Measurements from ENCODE around the gene DRD2. TPM values are rescaled to one million over a fixed set of nuclear protein-coding genes. Genes with fewer than 3 reads are reported as not detected.
"Not testable (repeated sequence)": the region's sequence is repeated elsewhere in the genome, so short reads cannot be mapped to it uniquely, and the experiment has no call there.

Gene DRD2
- not detected in 2 replicates for total RNA-seq

DNA sequence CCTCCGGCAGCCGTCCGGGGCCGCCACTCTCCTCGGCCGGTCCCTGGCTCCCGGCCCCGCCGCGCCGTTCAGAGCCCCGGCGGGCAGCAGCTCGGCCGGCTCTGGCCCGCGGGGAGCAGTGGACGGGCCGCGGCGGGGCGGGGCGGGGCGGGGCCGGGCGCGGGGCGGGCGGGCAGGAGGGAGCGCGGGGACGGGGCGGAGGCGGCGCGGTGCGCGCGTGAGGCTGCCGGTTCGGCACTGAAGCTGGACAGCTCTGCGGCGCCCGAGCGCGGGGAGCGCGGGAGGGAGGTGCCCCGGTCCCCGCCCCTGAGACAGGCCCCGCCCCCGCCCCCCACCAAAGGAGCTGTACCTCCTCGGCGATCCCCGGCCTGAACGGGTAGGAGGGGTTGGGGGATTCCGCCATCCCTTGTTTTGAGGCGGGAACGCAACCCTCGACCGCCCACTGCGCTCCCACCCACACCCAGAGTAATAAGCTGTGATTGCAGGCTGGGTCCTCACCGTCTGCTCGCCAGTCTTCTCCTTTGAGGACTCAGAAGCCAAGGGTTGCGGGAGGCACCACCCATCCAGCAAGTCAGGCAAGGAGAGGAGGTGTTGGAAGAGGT is at the start of gene DRD2:
Gene DRD2 (minus strand): TSS at position 239 of the 602 bp plus-strand sequence. CDS start 50,747 bp downstream, outside the sequence.
- intact Hi-C loops (cut with micrococcal nuclease) = no loop called here
- Mint-ChIP-seq H3K4me1 (peaks cover 7% of the 10 kb centered on the region), H3K27me3 (peaks cover 62% of the 10 kb centered on the region), H3K27ac (no peak within 1 kb of the TSS), H3K36me3 (ENCODE audit: low read depth) (no peaks in the 10 kb centered on the region), H3K4me3 (no peak within 1 kb of the TSS), H3K9me3 (no peaks in the 10 kb centered on the region)
- ATAC-seq (ENCODE audit: low read depth) (no peak), DNase-seq (no peak)
- CTCF ChIA-PET = no interaction called here
- POLR2A ChIA-PET = no interaction called here
- no peak for TF ChIP-seq CTCF (IDR thresholded peaks at IDR 0.05)

- ATAC-seq (ENCODE audit: low read depth); CTCF ChIA-PET; intact Hi-C loops (cut with micrococcal nuclease); POLR2A ChIA-PET; H3K4me1 Mint-ChIP-seq; H3K36me3 Mint-ChIP-seq (ENCODE audit: low read depth); H3K4me3 Mint-ChIP-seq; H3K27ac Mint-ChIP-seq; H3K9me3 Mint-ChIP-seq; DNase-seq: not testable (repeated sequence)
- peaks cover 26% of the 10 kb centered on the region for H3K27me3 Mint-ChIP-seq
These were observed 48.7 kb upstream of the DRD2 start for GRCh38 chr11:113523906-113524305.

GRCh38 chr11:113521737-113522517 is 46.7 kb upstream of the DRD2 start:
- no peak for TF ChIP-seq CTCF (IDR thresholded peaks at IDR 0.05)
- intact Hi-C loops (cut with micrococcal nuclease) = no loop called here
- no peak for ATAC-seq (ENCODE audit: low read depth)

GRCh38 chr11:113519989-113520613 is 44.9 kb upstream of the DRD2 start:
- ChIA-PET CTCF (interaction anchor here (0.6 to 1.2 kb wide), 3 partner anchors 10 to 381 kb away, joined by 3 read pairs; no protein-coding TSS in a partner anchor), POLR2A (no interaction called here)
- no peak for DNase-seq
- H3K27me3 Mint-ChIP-seq = peaks cover 24% of the 10 kb centered on the region
- no peaks in the 10 kb centered on the region for H3K4me1 Mint-ChIP-seq
- no peaks in the 10 kb centered on the region for H3K36me3 Mint-ChIP-seq (ENCODE audit: low read depth)
- H3K4me3 Mint-ChIP-seq = no peak overlapping the region
- TF ChIP-seq CTCF (IDR thresholded peaks at IDR 0.05) = no peak
- H3K9me3 Mint-ChIP-seq = no peaks in the 10 kb centered on the region
- intact Hi-C loops (cut with micrococcal nuclease) = no loop called here
- ATAC-seq (ENCODE audit: low read depth) = no peak
- no peak overlapping the region for H3K27ac Mint-ChIP-seq

More at GRCh38 chr11:113521737-113522517, 46.7 kb upstream of the DRD2 start:
- Mint-ChIP-seq H3K27ac (no peak overlapping the region), H3K27me3 (peaks cover 26% of the 10 kb centered on the region), H3K9me3 (no peaks in the 10 kb centered on the region), H3K36me3 (ENCODE audit: low read depth) (no peaks in the 10 kb centered on the region), H3K4me3 (no peak overlapping the region), H3K4me1 (no peaks in the 10 kb centered on the region)
- no peak for DNase-seq
- ChIA-PET POLR2A (no interaction called here), CTCF (no interaction called here)

DNA sequence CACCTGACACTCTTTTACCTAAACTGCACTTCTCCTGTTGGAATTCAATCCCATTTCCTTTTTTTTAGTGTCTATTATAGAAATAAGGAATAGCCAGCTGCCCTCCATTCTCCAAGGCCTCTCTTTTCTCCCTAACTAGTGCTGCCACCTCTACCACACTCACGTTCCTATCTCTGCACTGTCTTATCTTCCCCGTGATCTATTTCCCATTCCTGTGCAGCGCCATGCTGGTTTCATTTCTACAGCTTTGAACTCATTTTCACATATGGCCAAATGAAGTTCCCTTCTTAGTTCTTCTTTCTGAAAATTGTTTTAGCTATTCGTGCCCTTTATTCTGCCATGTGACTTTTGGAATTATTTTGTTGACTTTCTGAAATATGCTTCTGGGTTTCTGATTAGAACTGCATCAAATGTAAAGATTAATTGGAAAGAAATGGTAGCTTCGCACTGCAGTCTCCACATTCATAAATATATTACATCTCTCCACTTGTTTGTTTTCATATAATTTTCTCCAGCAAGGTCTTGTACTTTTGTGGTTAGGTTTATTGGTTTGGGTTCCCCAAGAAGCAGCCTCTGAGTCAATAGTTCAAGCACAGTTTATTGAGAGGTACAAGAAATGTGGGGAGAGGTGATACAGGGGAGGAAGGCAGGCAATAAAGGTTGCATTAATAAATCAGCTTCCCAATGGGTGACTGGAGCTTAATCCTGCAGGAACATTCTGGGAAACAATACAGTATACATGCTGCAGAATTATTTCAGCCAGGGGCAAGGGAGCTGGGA is 43.7 kb upstream of the DRD2 start:
- ATAC-seq (ENCODE audit: low read depth) (no peak), DNase-seq (no peak)
- no peak overlapping the region for H3K4me3 Mint-ChIP-seq
- POLR2A ChIA-PET = no interaction called here
- no peaks in the 10 kb centered on the region for H3K4me1 Mint-ChIP-seq
- no peak for TF ChIP-seq CTCF (IDR thresholded peaks at IDR 0.05)
- peaks cover 21% of the 10 kb centered on the region for H3K27me3 Mint-ChIP-seq
- no peaks in the 10 kb centered on the region for H3K36me3 Mint-ChIP-seq (ENCODE audit: low read depth)
- no peaks in the 10 kb centered on the region for H3K9me3 Mint-ChIP-seq
- CTCF ChIA-PET = interaction anchor here (0.6 to 1.2 kb wide), 2 partner anchors 12 to 382 kb away, joined by 3 read pairs; no protein-coding TSS in a partner anchor
- intact Hi-C loops (cut with micrococcal nuclease) = no loop called here
- H3K27ac Mint-ChIP-seq = no peak overlapping the region

All from activated B cell treated with CpG ODN at 0.5 μM for 24 hours (primary cell).